Bronchial epithelial cell (primary cell): ENCODE data around the gene SH3BP1. TPM values are rescaled to one million over a fixed set of nuclear protein-coding genes. Genes with fewer than 3 reads are reported as not detected.
"Not testable (repeated sequence)": the region's sequence is repeated elsewhere in the genome, so short reads cannot be mapped to it uniquely, and the experiment has no call there.

Experiments
- DNase-seq: peaks from one replicate; pipeline ENCODE4 v3.0.0-alpha.2; 2010; ENCODE audit warnings: low read depth
- FAIRE-seq: peaks from 2 replicates; lab custom pipeline; 2011; peaks lifted over from hg19 to GRCh38; lab: Jason Lieb, UNC
- H3K27me3 ChIP-seq: 2 replicates; pipeline ENCODE4 v1.5.1; 2011; ENCODE audit warnings: low read length; ENCODE audit not compliant: control insufficient read depth, insufficient read depth
- H3K36me3 ChIP-seq: 2 replicates; pipeline ENCODE4 v1.5.1; 2011; ENCODE audit warnings: low read length; ENCODE audit not compliant: control insufficient read depth, insufficient read depth
- H3K4me3 ChIP-seq: 2 replicates; pipeline ENCODE4 v1.5.1; 2011; ENCODE audit warnings: mild to moderate bottlenecking, low read depth, low read length, control low read depth
- CTCF ChIP-seq: IDR thresholded peaks from 2 replicates; pipeline ENCODE4 v1.5.1; 2011; ENCODE audit warnings: mild to moderate bottlenecking, moderate library complexity, low read length, control low read depth, inconsistent platforms; ENCODE audit not compliant: insufficient read depth, severe bottlenecking
- total RNA-seq: library from RNA; depleted of rRNA; stranded (reverse); fragments of >200 nt; gene quantifications from 2 replicates; pipeline ENCODE4 v1.2.1, GENCODE V29; 2014

The SH3BP1 gene
- total RNA-seq, 1 donor from 2014 or later = 15.5 TPM

DNA sequence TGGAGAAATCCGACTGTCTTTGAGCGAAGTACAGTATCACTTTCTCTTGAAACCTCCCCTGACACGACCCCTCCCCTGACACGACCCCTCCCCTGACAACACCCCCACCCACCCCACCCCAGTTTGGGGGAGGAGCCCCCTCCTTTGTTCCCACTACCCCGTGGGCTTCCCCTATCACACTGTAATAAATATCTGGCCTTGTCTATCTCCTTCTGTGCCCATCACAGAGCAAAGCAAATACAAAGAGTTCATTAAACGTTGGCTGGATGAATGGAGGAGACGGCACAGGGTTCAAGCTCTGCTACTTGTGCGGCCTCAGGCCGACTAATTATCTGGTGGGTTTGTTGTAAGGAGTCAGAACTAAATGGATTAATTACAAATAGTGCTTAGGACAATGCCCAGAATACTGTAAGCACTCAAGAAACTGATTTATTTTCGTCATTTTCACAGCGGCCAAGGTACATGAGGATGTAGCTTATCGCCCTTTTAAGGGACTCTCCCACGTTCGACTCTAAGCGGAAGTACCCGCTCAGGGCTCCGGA, 31.5 kb upstream of the SH3BP1 start:
- no peak for TF ChIP-seq CTCF

DNA sequence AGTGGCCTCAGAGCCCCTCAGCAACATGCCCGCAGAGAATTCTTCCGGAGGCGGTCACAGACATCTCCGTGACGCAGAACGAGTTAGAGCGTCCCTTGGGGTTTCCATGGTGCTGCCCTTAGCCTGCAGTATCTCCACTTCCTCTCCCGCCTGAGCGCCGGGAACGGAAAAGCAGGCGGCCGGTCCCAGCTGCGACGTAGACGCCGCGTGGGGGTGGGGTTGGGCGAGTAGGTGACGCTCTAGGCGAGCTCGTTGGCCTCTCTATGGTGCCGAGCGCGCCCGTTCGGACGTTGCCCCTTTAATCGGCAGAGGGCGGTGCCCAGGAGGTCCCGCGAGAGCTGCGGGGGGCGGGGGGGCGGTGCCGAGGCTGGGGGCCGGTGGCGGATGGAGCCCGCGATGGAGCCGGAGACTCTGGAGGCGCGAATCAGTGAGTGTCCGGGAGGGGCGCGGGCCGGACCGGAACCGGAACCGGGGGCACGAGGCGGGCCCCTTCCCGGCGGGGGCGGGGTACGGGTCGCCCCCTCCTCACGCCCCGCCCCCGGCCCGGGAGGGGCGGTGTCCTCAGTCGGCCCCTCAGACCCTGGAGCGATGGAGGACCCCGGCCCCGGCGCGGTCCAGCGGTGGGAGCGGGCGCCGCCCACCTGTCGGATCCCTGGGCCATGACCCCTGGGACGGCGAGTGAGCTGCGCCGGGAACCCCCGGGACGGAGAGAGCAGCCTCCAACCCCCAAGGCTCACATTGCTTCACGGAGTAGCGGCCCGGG, 30.8 kb upstream of the SH3BP1 start, which contains the start of gene GGA1:
TSS of gene GGA1 (plus strand) at position 358 of the 763 bp plus-strand sequence. CDS start at position 385, 27 bp downstream.
- no peak for FAIRE-seq
- TF ChIP-seq CTCF = no peak
- peak within 1 kb of the TSS; percentile 92 for H3K4me3 ChIP-seq
- H3K27me3 ChIP-seq = no peaks in the 10 kb centered on the region
- H3K36me3 ChIP-seq = no peaks in the 10 kb centered on the region
- peak; percentile 90 for DNase-seq

More for the DNA sequence above, 31.5 kb upstream of the SH3BP1 start:
- DNase-seq = no peak
- FAIRE-seq = no peak
- Histone ChIP-seq H3K36me3 (no peaks in the 10 kb centered on the region), H3K27me3 (no peaks in the 10 kb centered on the region), H3K4me3 (peak overlapping the region; percentile 92)

- Histone ChIP-seq H3K36me3 (peaks cover 7% of the 10 kb centered on the region), H3K4me3 (peak overlapping the region; percentile 92), H3K27me3 (no peaks in the 10 kb centered on the region)
- no peak for FAIRE-seq
- DNase-seq = no peak
- TF ChIP-seq CTCF = no peak
Measured at GRCh38 chr22:37609240-37610152, 30.0 kb upstream of the SH3BP1 start.

- H3K4me3 ChIP-seq, FAIRE-seq, H3K36me3 ChIP-seq, H3K27me3 ChIP-seq, DNase-seq: not testable (repeated sequence)
Measured at GRCh38 chr22:37610153-37610475, 29.4 kb upstream of the SH3BP1 start.

DNA sequence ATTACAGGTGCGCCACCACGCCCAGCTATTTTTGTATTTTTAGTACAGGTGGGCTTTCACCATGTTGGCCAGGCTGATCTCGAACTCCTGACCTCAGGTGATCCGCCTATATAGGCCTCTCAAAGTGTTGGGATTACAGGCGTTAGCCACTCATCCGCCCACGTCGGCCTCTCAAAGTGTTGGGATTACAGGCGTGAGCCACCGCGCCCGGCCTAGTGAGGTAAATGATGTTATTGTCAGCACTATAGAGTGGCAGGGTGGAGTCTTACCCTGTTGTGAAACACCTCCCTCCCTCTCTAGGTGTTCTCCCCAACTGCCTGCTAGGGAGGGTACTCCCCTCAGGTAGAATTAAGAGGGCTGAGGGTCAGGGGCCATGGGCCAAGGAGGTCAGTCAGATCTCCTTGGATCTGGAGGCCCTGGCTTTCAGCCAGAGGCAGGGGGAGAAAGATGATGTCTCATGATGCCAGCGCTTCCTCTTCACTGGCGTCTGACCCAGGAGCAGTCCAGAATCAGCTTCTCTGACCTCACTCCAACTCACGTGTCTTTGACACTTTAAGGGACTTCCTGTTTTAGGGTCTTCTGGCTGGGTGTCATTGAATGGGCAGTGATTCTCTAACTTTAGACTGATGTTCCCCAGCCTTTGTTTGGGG, 28.9 kb upstream of the SH3BP1 start:
- no peak for TF ChIP-seq CTCF
- H3K27me3 ChIP-seq = no peaks in the 10 kb centered on the region
- FAIRE-seq (no peak), DNase-seq (no peak)
- no peak overlapping the region for H3K4me3 ChIP-seq
- H3K36me3 ChIP-seq = peaks cover 8% of the 10 kb centered on the region
